C4-2B (cell line): ENCODE results near the gene ARMH1.

ENCODE experiments used
- CTCF ChIP-seq: fragments of 450-650 bp; conservative IDR thresholded peaks from 2 replicates; pipeline ENCODE4 v1.5.1; 2017; ENCODE audit warnings: mild to moderate bottlenecking
- ZFX ChIP-seq: fragments of 450-650 bp; IDR thresholded peaks from 2 replicates; pipeline ENCODE4 v1.6.1; 2017

DNA sequence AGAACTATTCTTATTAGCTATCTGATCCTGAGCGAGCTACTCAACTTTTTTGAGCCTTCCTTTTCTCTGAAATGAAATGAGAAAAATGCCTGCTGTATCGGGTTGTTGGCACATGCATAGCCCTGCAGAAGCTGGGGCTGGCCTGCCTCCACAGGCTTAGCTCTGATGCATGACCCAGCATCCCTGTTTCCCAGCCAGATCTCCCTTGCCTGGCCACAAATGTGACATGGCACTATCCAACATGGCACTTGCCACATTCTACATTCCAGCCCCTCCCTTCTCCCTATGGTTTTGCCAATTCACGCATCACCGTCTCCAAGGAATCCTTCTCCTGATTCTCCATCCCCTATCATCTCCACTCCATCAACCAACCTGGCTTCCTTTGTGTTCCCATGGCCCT, 42.6 kb downstream of the ARMH1 start:
- TF ChIP-seq CTCF = no peak
- no peak for TF ChIP-seq ZFX
